HL-60 (cell line): Measurements from ENCODE around the gene ATP13A3.

Experiments
- CTCF ChIP-seq: IDR thresholded peaks from one replicate; pipeline ENCODE4 v1.5.1; 2011; ENCODE audit warnings: low read length, control low read depth, inconsistent platforms; ENCODE audit not compliant: insufficient read depth
- POLR2AphosphoS5 ChIP-seq: IDR thresholded peaks from 2 replicates; pipeline ENCODE4 v1.6.1; 2012; ENCODE audit warnings: low read depth
- SPI1 ChIP-seq: IDR thresholded peaks from 2 replicates; pipeline ENCODE4 v1.6.1; 2012; ENCODE audit warnings: low read depth, mild to moderate bottlenecking, borderline replicate concordance

- TF ChIP-seq SPI1 (no peak), CTCF (no peak), POLR2AphosphoS5 (no peak)
Observed at GRCh38 chr3:194504861-194505260, 18.1 kb upstream of the ATP13A3 start.
